CD4-positive, alpha-beta T cell treated with Interleukin-4 for 1 hour (primary cell): ENCODE measurements around the gene ADGRD1.

Experiments
- DNase-seq, 2 donors: peaks; one replicate each; pipeline ENCODE4 v3.0.0-alpha.2; 2020 to 2022

Gene ADGRD1

GRCh38 chr12:131093971-131094830 is 140.5 kb downstream of the ADGRD1 start:
- no peak for DNase-seq

GRCh38 chr12:131094831-131095805 is 141.4 kb downstream of the ADGRD1 start:
- no peak for DNase-seq

- DNase-seq = no peak
Observed at GRCh38 chr12:131095826-131096680, 142.3 kb downstream of the ADGRD1 start.

- peak in 1 of 2 donors; percentile 0 for DNase-seq
Observed at GRCh38 chr12:131096681-131097181, 143.0 kb downstream of the ADGRD1 start.

GRCh38 chr12:131097202-131098177 is 143.8 kb downstream of the ADGRD1 start:
- DNase-seq = peak in 1 of 2 donors; percentile 10

- no peak for DNase-seq
Observed at GRCh38 chr12:131098178-131098981, 144.7 kb downstream of the ADGRD1 start.

GRCh38 chr12:131100031-131100674 is 146.4 kb downstream of the ADGRD1 start:
- no peak for DNase-seq

- DNase-seq = no peak
Observed at GRCh38 chr12:131101006-131101405, 147.3 kb downstream of the ADGRD1 start.

- no peak for DNase-seq
Observed at GRCh38 chr12:131101703-131102492, 148.2 kb downstream of the ADGRD1 start.

GRCh38 chr12:131102493-131102931 is 148.8 kb downstream of the ADGRD1 start:
- no peak for DNase-seq

GRCh38 chr12:131102991-131103668 is 149.4 kb downstream of the ADGRD1 start:
- no peak for DNase-seq

GRCh38 chr12:131103669-131104462 is 150.2 kb downstream of the ADGRD1 start:
- no peak for DNase-seq

GRCh38 chr12:131104463-131105350 is 151.0 kb downstream of the ADGRD1 start:
- peak; percentile 72 to 75 for DNase-seq

GRCh38 chr12:131105351-131105735 is 151.6 kb downstream of the ADGRD1 start:
- no peak for DNase-seq

GRCh38 chr12:131105736-131106348 is 152.1 kb downstream of the ADGRD1 start:
- DNase-seq = peak; percentile 28 to 31
